ENCODE results near the gene SLC35F3.

- TF ChIP-seq CTCF (conservative IDR thresholded peaks at IDR 0.05; ENCODE audit: low read length) (no peak), EZH2phosphoT487 (IDR thresholded peaks at IDR 0.05; ENCODE audit: borderline replicate concordance, low read depth, low read length) (no peak)
Observed at GRCh38 chr1:234040446-234041317, 136.2 kb downstream of the SLC35F3 start.
